Measurements from ENCODE around the gene PIEZO1. TPM values are rescaled to one million over a fixed set of nuclear protein-coding genes. Genes with fewer than 3 reads are reported as not detected.

The PIEZO1 gene
- total RNA-seq, 1 experiment from 2014 or later, result 224 TPM

DNA sequence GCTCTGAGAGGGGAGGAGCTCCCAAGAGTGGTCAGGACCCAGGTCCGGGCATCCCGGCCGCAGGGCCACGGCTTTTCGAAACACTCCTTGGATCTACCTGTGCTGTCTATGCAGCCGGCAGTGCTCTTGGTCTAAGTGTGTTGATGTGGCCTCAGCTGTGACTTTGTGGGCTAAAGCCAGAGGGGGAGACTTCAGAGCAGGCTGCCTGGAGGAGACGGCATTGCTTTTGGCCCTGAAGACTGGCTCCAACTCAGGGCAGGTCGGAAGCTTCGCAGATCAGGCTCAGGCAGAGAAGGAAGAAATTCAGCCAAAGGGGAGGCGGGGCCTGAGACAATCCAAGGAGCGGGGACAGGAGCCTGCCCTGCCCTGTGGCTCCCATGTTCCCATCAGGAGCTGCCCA, 31.4 kb downstream of the PIEZO1 start:
- H3K4me3 ChIP-seq (replicated peaks in 1 of 2; ENCODE audit: low read depth in 1 of 2, low read length in 2 of 2), result no peak overlapping the region
- no TSS peak for BruUV-seq (replicated peaks)
- no peaks in the 10 kb centered on the region for H3K9me3 ChIP-seq (ENCODE audit: control insufficient read depth in 1 of 2, insufficient read depth in 1 of 2, low read depth in 1 of 2, low read length in 2 of 2)
- H3K4me2 ChIP-seq (ENCODE audit: low read length), result no peak overlapping the region
- H3K4me1 ChIP-seq (ENCODE audit: control insufficient read depth in 1 of 2, insufficient read depth in 2 of 2, low read length in 2 of 2), result peaks cover 0 to 12% of the 10 kb centered on the region in 2 experiments; a peak in 2 of 4 replicates
- DNase-seq (ENCODE audit: low read depth, low spot score), result no peak
- ChIA-PET RAD21 (ENCODE audit: low non-redundant PET in 1 of 2, low total read pairs in 2 of 2, uncharacterized antibody in 2 of 2, unreplicated experiment in 2 of 2) (no interaction called here), CTCF (interaction anchor here (3.1 kb wide), 1 partner anchor 16 kb away, joined by 11 read pairs; no protein-coding TSS in a partner anchor), POLR2A (no interaction called here)
- intact Hi-C loops (cut with micrococcal nuclease), result no loop called here
- no peaks in the 10 kb centered on the region for H3K27me3 ChIP-seq (ENCODE audit: insufficient read depth, low read length)
- ATAC-seq, result no peak
- TF ChIP-seq POLR2A (IDR thresholded peaks at IDR 0.05; ENCODE audit: borderline replicate concordance, extremely low read depth, insufficient read depth, insufficient read length) (no peak), POLR2AphosphoS5 (IDR thresholded peaks at IDR 0.05; ENCODE audit: low read depth, low read length) (no peak), ZFX (IDR thresholded peaks at IDR 0.05) (no peak), FOSL1 (IDR thresholded peaks at IDR 0.05; ENCODE audit: low read depth) (no peak), ELF1 (IDR thresholded peaks at IDR 0.05; ENCODE audit: borderline replicate concordance, low read depth) (no peak), CEBPB (IDR thresholded peaks at IDR 0.05; ENCODE audit: low read depth) (no peak), ZNF274 (IDR thresholded peaks at IDR 0.05; ENCODE audit: low read depth, low read length) (no peak), REST (IDR thresholded peaks at IDR 0.05; ENCODE audit: low read depth) (no peak), CBX3 (IDR thresholded peaks at IDR 0.05; ENCODE audit: low read depth) (no peak), EZH2 (IDR thresholded peaks at IDR 0.05) (no peak), SRF (IDR thresholded peaks at IDR 0.05; ENCODE audit: low read depth) (no peak), MAX (IDR thresholded peaks at IDR 0.05) (no peak), TCF7L2 (IDR thresholded peaks at IDR 0.05; ENCODE audit: borderline replicate concordance, extremely low read depth, insufficient read depth, insufficient read length) (no peak)
- TF ChIP-seq, protein P1, sequence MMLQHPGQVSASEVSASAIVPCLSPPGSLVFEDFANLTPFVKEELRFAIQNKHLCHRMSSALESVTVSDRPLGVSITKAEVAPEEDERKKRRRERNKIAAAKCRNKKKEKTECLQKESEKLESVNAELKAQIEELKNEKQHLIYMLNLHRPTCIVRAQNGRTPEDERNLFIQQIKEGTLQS (IDR thresholded peaks at IDR 0.05), result no peak
- H3K36me3 ChIP-seq (ENCODE audit: control insufficient read depth in 1 of 2, insufficient read depth in 2 of 2, low read length in 2 of 2), result peaks cover 2 to 11% of the 10 kb centered on the region in 2 experiments; a peak in 2 of 4 replicates
- H2AFZ ChIP-seq (ENCODE audit: low read depth, low read length, poor library complexity, severe bottlenecking), result no peak overlapping the region
- no peak overlapping the region for H3K27ac ChIP-seq (ENCODE audit: low read depth, low read length)
- H3K9me2 ChIP-seq (ENCODE audit: insufficient read depth), result no peaks in the 10 kb centered on the region
- peaks cover 16% of the 10 kb centered on the region; the same call in 1 of the 2 replicates for H4K20me1 ChIP-seq (ENCODE audit: insufficient read depth)
- H3K79me2 ChIP-seq (ENCODE audit: insufficient read depth, low read length), result peaks cover 90% of the 10 kb centered on the region
- no peak overlapping the region for H3K9ac ChIP-seq (ENCODE audit: low read length)

Data from HCT116 (cell line).